GM12878 (cell line): ENCODE measurements around the gene TEX54. TPM values are rescaled to one million over a fixed set of nuclear protein-coding genes. Genes with fewer than 3 reads are reported as not detected.

ENCODE experiments used
- ATAC-seq: fragments of 200-7000 bp; cut with Tn5 transposase; 3 replicates; pipeline ENCODE4 v1.9.1; 2020; ENCODE audit warnings: mild to moderate bottlenecking, moderate library complexity
- BruUV-seq: library from RNA; stranded (reverse); fragments of 400-500 nt; replicated peaks from 2 replicates; lab custom pipeline; 2021; lab: Mats Ljungman, UMichigan
- CTCF ChIA-PET: fragments of 300-600 bp; sonication (Branson Sonifier 250); formaldehyde crosslinking; extraction: SDS; loops from one replicate; lab custom pipeline; 2021; ENCODE audit warnings: inconsistent platforms; lab: Yijun Ruan, JAX
- POLR2A ChIA-PET: fragments of 350-600 bp; formaldehyde crosslinking; extraction: SDS; loops from one replicate; lab custom pipeline; 2021; ENCODE audit warnings: inconsistent platforms; lab: Charles Lee
- RAD21 ChIA-PET: fragments of 300-600 bp; sonication (Branson Sonifier 250); formaldehyde crosslinking; loops from one replicate; lab custom pipeline; 2023; ENCODE audit warnings: antibody characterized with exemption; ENCODE audit not compliant: unreplicated experiment; lab: Charles Lee
- SMC1A ChIA-PET: fragments of 300-600 bp; sonication (Branson Sonifier 250); formaldehyde crosslinking; loops from one replicate; lab custom pipeline; 2023; ENCODE audit not compliant: unreplicated experiment, uncharacterized antibody; lab: Charles Lee
- DNase-seq: peaks from one replicate; pipeline ENCODE4 v3.0.0-alpha.2; 2011; ENCODE audit warnings: low read depth, low spot score
- FAIRE-seq: peaks from 3 replicates; lab custom pipeline; 2011; peaks lifted over from hg19 to GRCh38; lab: Jason Lieb, UNC
- H2AFZ ChIP-seq: 2 replicates; pipeline ENCODE4 v1.6.0; 2011; ENCODE audit warnings: low read depth, low read length, control low read depth; ENCODE audit not compliant: control insufficient read depth
- H3K27ac ChIP-seq: 2 replicates; pipeline ENCODE4 v1.5.1; 2011; ENCODE audit warnings: control low read depth; ENCODE audit not compliant: control insufficient read depth, insufficient read depth
- H3K27me3 ChIP-seq, 2 experiments: replicated peaks in 1 of 2; 2 replicates each; pipeline versions ENCODE4 v1.6.0 to v1.6.1; 2011; ENCODE audit warnings: low read length in 1 of 2; ENCODE audit not compliant: control insufficient read depth in 2 of 2, insufficient read depth in 2 of 2
- H3K36me3 ChIP-seq, 2 experiments: 2 replicates each; pipeline ENCODE4 v1.5.1; 2011; ENCODE audit warnings: low read length in 1 of 2; ENCODE audit not compliant: control insufficient read depth in 2 of 2, insufficient read depth in 2 of 2
- H3K4me1 ChIP-seq: 2 replicates; pipeline ENCODE4 v1.6.1; 2011; ENCODE audit warnings: mild to moderate bottlenecking, low read length, moderate library complexity, mixed read lengths; ENCODE audit not compliant: control insufficient read depth, insufficient read depth
- H3K4me2 ChIP-seq: 2 replicates; pipeline ENCODE4 v1.6.0; 2011; ENCODE audit warnings: control low read depth; ENCODE audit not compliant: control insufficient read depth, insufficient read depth
- H3K4me3 ChIP-seq: fragments of 200-600 bp; sonication (generic); 2 replicates; pipeline ENCODE4 v1.5.1; 2016
- H3K79me2 ChIP-seq: 2 replicates; pipeline ENCODE4 v1.6.0; 2011; ENCODE audit warnings: low read length; ENCODE audit not compliant: control insufficient read depth, insufficient read depth
- H3K9ac ChIP-seq: 2 replicates; pipeline ENCODE4 v1.8.0; 2011; ENCODE audit warnings: low read length, control low read depth, mixed read lengths; ENCODE audit not compliant: control insufficient read depth, insufficient read depth
- H3K9me3 ChIP-seq: replicated peaks from 3 replicates; pipeline ENCODE4 v1.5.1; 2011; ENCODE audit warnings: mild to moderate bottlenecking, low read length; ENCODE audit not compliant: control insufficient read depth, insufficient read depth
- H4K20me1 ChIP-seq: 2 replicates; pipeline ENCODE4 v1.6.0; 2011; ENCODE audit not compliant: control insufficient read depth, insufficient read depth
- CBFB ChIP-seq: IDR thresholded peaks from 2 replicates; pipeline ENCODE4 v1.6.1; 2016; ENCODE audit warnings: antibody characterized with exemption, low read depth
- CHD1 ChIP-seq: IDR thresholded peaks from 2 replicates; pipeline ENCODE4 v1.6.1; 2012; ENCODE audit warnings: low read depth, low read length, improper control_type of control experiment
- CHD2 ChIP-seq: IDR thresholded peaks from 2 replicates; pipeline ENCODE4 v1.6.1; 2011; ENCODE audit warnings: low read depth, low read length, improper control_type of control experiment, borderline replicate concordance
- CREB1 ChIP-seq: IDR thresholded peaks from 2 replicates; pipeline ENCODE4 v1.6.1; 2012; ENCODE audit warnings: low read depth, mild to moderate bottlenecking, inconsistent platforms
- CREM ChIP-seq: IDR thresholded peaks from 2 replicates; pipeline ENCODE4 v1.6.1; 2014; ENCODE audit warnings: antibody characterized with exemption, low read depth
- DPF2 ChIP-seq: fragments of 450-650 bp; IDR thresholded peaks from 2 replicates; pipeline ENCODE4 v1.6.1; 2017; ENCODE audit warnings: mild to moderate bottlenecking
- EED ChIP-seq: sonication (generic); IDR thresholded peaks from 2 replicates; pipeline ENCODE4 v1.6.1; 2016; ENCODE audit warnings: antibody characterized with exemption, low read depth
- EGR1 ChIP-seq, 2 experiments: IDR thresholded peaks; 1 replicate in 1 of 2; 2 replicates in 1 of 2; pipeline ENCODE4 v1.6.1; 2011 to 2012; ENCODE audit warnings: low read depth in 2 of 2, low read length in 2 of 2, borderline replicate concordance in 1 of 2, mild to moderate bottlenecking in 1 of 2, moderate library complexity in 1 of 2
- EP300 ChIP-seq, 2 experiments: fragments of 150-350 bp in 1 of 2; IDR thresholded peaks; 2 replicates each; pipeline ENCODE4 v1.6.1; 2011 to 2012; ENCODE audit warnings: low read depth in 2 of 2, low read length in 2 of 2, borderline replicate concordance in 1 of 2, improper control_type of control experiment in 1 of 2, inconsistent platforms in 1 of 2; ENCODE audit not compliant: control insufficient read depth in 1 of 2
- FOS ChIP-seq: IDR thresholded peaks from 3 replicates; pipeline ENCODE4 v1.6.1; 2011; ENCODE audit warnings: borderline replicate concordance; ENCODE audit not compliant: insufficient read length; ENCODE audit errors: extremely low read depth
- HDGF ChIP-seq: fragments of 450-650 bp; IDR thresholded peaks from 2 replicates; pipeline ENCODE4 v1.6.1; 2016; ENCODE audit warnings: antibody characterized with exemption
- IKZF1 ChIP-seq: fragments of 450-650 bp; conservative IDR thresholded peaks from 2 replicates; pipeline ENCODE4 v1.6.1; 2017; ENCODE audit warnings: antibody characterized with exemption, mild to moderate bottlenecking
- JUNB ChIP-seq: IDR thresholded peaks from 2 replicates; pipeline ENCODE4 v1.6.1; 2016; ENCODE audit warnings: antibody characterized with exemption, mild to moderate bottlenecking
- MEF2A ChIP-seq: IDR thresholded peaks from 2 replicates; pipeline ENCODE4 v1.6.1; 2011; ENCODE audit warnings: low read depth, mild to moderate bottlenecking, low read length, moderate library complexity; ENCODE audit not compliant: insufficient read depth
- MYB ChIP-seq: fragments of 150-350 bp; IDR thresholded peaks from 2 replicates; pipeline ENCODE4 v1.6.1; 2014; ENCODE audit warnings: mild to moderate bottlenecking, low read depth, low read length, borderline replicate concordance
- MYC ChIP-seq: IDR thresholded peaks from 2 replicates; pipeline ENCODE4 v1.6.1; 2011; ENCODE audit warnings: mild to moderate bottlenecking, low read length, moderate library complexity, inconsistent platforms; ENCODE audit not compliant: insufficient read depth, insufficient replicate concordance, insufficient read length, severe bottlenecking
- POLR2A ChIP-seq: IDR thresholded peaks from 2 replicates; pipeline ENCODE4 v1.6.1; 2011; ENCODE audit warnings: low read depth, mild to moderate bottlenecking, low read length
- POLR2AphosphoS2 ChIP-seq: IDR thresholded peaks from 2 replicates; pipeline ENCODE4 v1.6.1; 2011; ENCODE audit warnings: low read depth, mild to moderate bottlenecking, low read length, improper control_type of control experiment, moderate library complexity
- RB1 ChIP-seq: fragments of 450-650 bp; formaldehyde crosslinking; IDR thresholded peaks from 2 replicates; pipeline ENCODE4 v1.6.1; 2017; ENCODE audit warnings: mild to moderate bottlenecking, borderline replicate concordance
- SRF ChIP-seq, 2 experiments: IDR thresholded peaks; 2 replicates each; pipeline ENCODE4 v1.6.1; 2011; ENCODE audit warnings: low read depth in 2 of 2, low read length in 2 of 2, mild to moderate bottlenecking in 1 of 2, moderate library complexity in 1 of 2
- TCF12 ChIP-seq: IDR thresholded peaks from 2 replicates; pipeline ENCODE4 v1.6.1; 2011; ENCODE audit warnings: low read depth, mild to moderate bottlenecking, low read length
- TCF3 ChIP-seq: IDR thresholded peaks from 2 replicates; pipeline ENCODE4 v1.6.1; 2012; ENCODE audit warnings: low read depth, mild to moderate bottlenecking, low read length, borderline replicate concordance; ENCODE audit not compliant: insufficient read depth
- WGBS: methylation state at CpG from one replicate; pipeline ENCODE4 v1.1.6; 2016; ENCODE audit warnings: low lambda C conversion rate; ENCODE audit not compliant: insufficient replicate concordance, insufficient coverage; ENCODE audit errors: missing lambda C conversion rate; 5-methylcytosine and 5-hydroxymethylcytosine counted together
- in situ Hi-C: fragments of 300-500 bp; cut with MboI; formaldehyde crosslinking; loops from 9 replicates; pipeline ENCODE4 v1.14.3; 2018; ENCODE audit warnings: mixed read lengths
- intact Hi-C: fragments of 100-400 bp; cut with micrococcal nuclease; formaldehyde crosslinking; loops from one replicate; pipeline ENCODE4 v1.14.2; 2022; ENCODE audit not compliant: unreplicated experiment
- polyA plus RNA-seq, 11 experiments: library from polyadenylated mRNA; depleted of rRNA in 4 of 11; unstranded in 6 of 11; stranded (reverse) in 5 of 11; fragments of >200 nt; fragmentation: Nextera tagmentation in 4 of 11; fragmentation: Illumina TruSeq in 1 of 11; extraction: Ambion mirVana in 4 of 11; extraction: Trizol in 1 of 11; gene quantifications; 1 replicate in 1 of 11; 2 replicates in 10 of 11; pipeline versions ENCODE4 v1.2.1 to v1.2.3, GENCODE V29; 2011 to 2016; ENCODE audit warnings: inconsistent platforms in 2 of 11, missing spikeins in 2 of 11, low read depth in 1 of 11
- total RNA-seq, 4 experiments: library from RNA; depleted of rRNA in 3 of 4; stranded (reverse); fragments of >200 nt in 3 of 4; fragmentation: Illumina TruSeq in 1 of 4; extraction: Trizol in 1 of 4; gene quantifications; 2 replicates each; pipeline versions ENCODE4 v1.2.1 to v1.2.3, GENCODE V29; 2013 to 2021

The TEX54 gene
- total and polyA plus RNA-seq, 10 of the 15 experiments (the other 5 are each of a cell fraction or from before 2014, with no cell fraction given), result 0.38 to 0.68 (median 0.51) TPM; not detected in 7

GRCh38 chr11:62880803-62881578 is 48.4 kb upstream of the TEX54 start, which contains the start of gene SLC3A2:
SLC3A2 (plus strand) TSS chr11:62880896; CDS start chr11:62881024, 128 bp downstream.
- intact Hi-C loops, result loop anchor here (2.0 to 5.0 kb wide), 2 partner anchors 40 to 94 kb away; partner anchors contain the start of gene TMEM179B
- ChIA-PET CTCF (interaction anchor here (0.5 to 5.7 kb wide), 16 partner anchors 11 to 289 kb away, joined by 3 to 38 read pairs (median 3); partner anchors contain the start of genes TMEM179B, TMEM223 and TUT1), POLR2A (interaction anchor here (0.6 to 4.4 kb wide), 12 partner anchors 20 to 209 kb away, joined by 3 to 41 read pairs (median 6); partner anchors contain the start of genes HNRNPUL2, LBHD1, TMEM179B and UQCC3), SMC1A (interaction anchor here (1.0 to 2.0 kb wide), 8 partner anchors 19 to 200 kb away, joined by 3 to 9 read pairs (median 4); partner anchors contain the start of genes HNRNPUL2, TMEM179B and TTC9C), RAD21 (interaction anchor here (0.7 to 2.8 kb wide), 15 partner anchors 15 to 289 kb away, joined by 3 to 18 read pairs (median 3); partner anchors contain the start of genes C11orf98, CSKMT, STX5 and TMEM179B)
- Histone ChIP-seq H3K4me3 (peak within 1 kb of the TSS; percentile 91), H3K9ac (peak within 1 kb of the TSS; percentile 96), H3K36me3 (peaks cover 20 to 25% of the 10 kb centered on the region in 2 experiments), H4K20me1 (no peaks in the 10 kb centered on the region), H2AFZ (peak within 1 kb of the TSS; percentile 78), H3K9me3 (no peaks in the 10 kb centered on the region), H3K4me1 (peaks cover 15% of the 10 kb centered on the region), H3K27ac (peak within 1 kb of the TSS; percentile 95), H3K79me2 (peaks cover 49% of the 10 kb centered on the region), H3K27me3 (no peaks in the 10 kb centered on the region), H3K4me2 (peak within 1 kb of the TSS; percentile 98)
- 1% methylated on average over 62 of the region's 69 CpGs for WGBS
- peak; percentile 47 for DNase-seq
- BruUV-seq, result TSS peak; percentile 95
- in situ Hi-C loops, result no loop called here
- ATAC-seq, result peak; percentile 92
- FAIRE-seq, result peak; percentile 81
- TF ChIP-seq DPF2 (peak; percentile 70; the same call in 1 of the 2 replicates), MEF2A (no peak), MYB (no peak), EGR1 (IDR thresholded peaks at IDR 0.05; ENCODE audit: borderline replicate concordance in 1 of 2, low read depth in 2 of 2, low read length in 2 of 2) (no peak; a peak in 1 of 3 replicates), TCF12 (peak; percentile 79; the same call in 1 of the 2 replicates), EP300 (IDR thresholded peaks at IDR 0.05; ENCODE audit: borderline replicate concordance in 1 of 2, control insufficient read depth in 1 of 2, low read depth in 2 of 2, low read length in 2 of 2) (peak in 1 of 2 experiments; percentile 17; a peak in 1 of 4 replicates), CREB1 (peak; percentile 39; the same call in 1 of the 2 replicates), SRF (IDR thresholded peaks at IDR 0.05; ENCODE audit: low read depth in 2 of 2, low read length in 2 of 2) (no peak), CHD1 (peak; percentile 89), IKZF1 (peak; percentile 55), EED (no peak), HDGF (peak; percentile 89; the same call in 1 of the 2 replicates), FOS (no peak), POLR2AphosphoS2 (peak; percentile 98), JUNB (no peak), RB1 (peak; percentile 75; the same call in 1 of the 2 replicates), MYC (peak; percentile 81), POLR2A (peak; percentile 94), TCF3 (0 out of 2 replicates have a peak, but pooled peaks have one; percentile 54), CHD2 (peak; percentile 77), CBFB (peak; percentile 78; the same call in 1 of the 2 replicates), CREM (peak; percentile 8; the same call in 1 of the 2 replicates)
